ENCODE measurements around the gene CYB561D1.

CYB561D1 gene

DNA sequence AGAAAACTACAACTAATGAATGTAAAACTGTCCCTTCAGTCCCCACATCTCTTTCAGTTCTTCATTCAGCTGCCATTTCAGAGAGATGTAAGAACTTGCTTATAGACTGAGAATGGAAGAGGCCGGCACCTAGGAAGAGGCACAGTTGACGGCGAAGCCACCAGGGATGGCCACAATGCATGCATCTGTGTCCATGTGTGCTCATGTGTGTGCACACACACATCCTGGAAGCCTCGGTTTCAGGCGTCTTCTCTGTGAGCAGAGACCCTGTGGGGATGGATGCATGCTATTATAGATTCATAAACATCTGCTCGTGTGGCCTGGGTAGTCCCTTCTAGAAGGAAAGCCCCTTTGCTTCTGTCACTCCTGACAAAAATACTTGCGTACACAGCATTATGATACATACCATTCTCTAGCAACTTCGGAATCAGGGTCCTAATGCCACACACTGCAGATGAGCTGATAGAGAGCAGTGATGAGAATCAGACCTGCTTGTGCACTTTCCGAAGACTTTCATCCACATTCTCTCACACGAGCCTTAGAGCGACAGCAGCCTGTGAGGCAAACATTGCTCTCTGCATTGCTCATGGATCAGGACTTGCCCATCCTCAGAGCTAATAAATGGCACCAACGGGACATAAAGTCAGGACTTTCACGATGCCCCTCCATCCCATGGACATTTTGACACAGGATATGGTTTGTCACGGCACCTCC is 33.4 kb downstream of the CYB561D1 start:
- H3K36me3 ChIP-seq (ENCODE audit: control insufficient read depth in 4 of 4, insufficient read depth in 4 of 4, low read length in 3 of 4), result no peaks in the 10 kb centered on the region
- POLR2A ChIA-PET, result no interaction called here
- H3K27ac ChIP-seq (ENCODE audit: insufficient read depth in 1 of 2, low read depth in 1 of 2, low read length in 2 of 2, poor library complexity in 1 of 2, severe bottlenecking in 2 of 2), result no peak overlapping the region
- H3K9me3 ChIP-seq (ENCODE audit: control extremely low read depth in 1 of 5, control insufficient read depth in 4 of 5, insufficient read depth in 2 of 5, low read depth in 1 of 5, low read length in 4 of 5), result no peaks in the 10 kb centered on the region
- H3K27me3 ChIP-seq (replicated peaks in 2 of 5; ENCODE audit: control insufficient read depth in 4 of 5, insufficient read depth in 5 of 5, low read length in 4 of 5), result peaks cover 0 to 5% (median 0%) of the 10 kb centered on the region in 5 experiments
- no peak for DNase-seq
- 86% methylated on average over 11 of the region's 14 CpGs for WGBS (ENCODE audit: insufficient coverage)
- H3K4me1 ChIP-seq (ENCODE audit: control extremely low read depth in 1 of 4, control insufficient read depth in 4 of 4, insufficient read depth in 4 of 4, low read length in 3 of 4), result peaks cover 0 to 2% (median 0%) of the 10 kb centered on the region in 4 experiments
- CTCF ChIA-PET, result interaction anchor here (0.5 to 26.3 kb wide), 4 partner anchors 15 to 335 kb away, joined by 3 to 1203 read pairs (median 270); partner anchors contain the start of genes AMIGO1, AMPD2, ATXN7L2 and CYB561D1
- no peak overlapping the region for H3K4me3 ChIP-seq (ENCODE audit: control insufficient read depth in 1 of 7, extremely low read depth in 1 of 7, insufficient read depth in 4 of 7, low read depth in 2 of 7, low read length in 6 of 7)

DNA sequence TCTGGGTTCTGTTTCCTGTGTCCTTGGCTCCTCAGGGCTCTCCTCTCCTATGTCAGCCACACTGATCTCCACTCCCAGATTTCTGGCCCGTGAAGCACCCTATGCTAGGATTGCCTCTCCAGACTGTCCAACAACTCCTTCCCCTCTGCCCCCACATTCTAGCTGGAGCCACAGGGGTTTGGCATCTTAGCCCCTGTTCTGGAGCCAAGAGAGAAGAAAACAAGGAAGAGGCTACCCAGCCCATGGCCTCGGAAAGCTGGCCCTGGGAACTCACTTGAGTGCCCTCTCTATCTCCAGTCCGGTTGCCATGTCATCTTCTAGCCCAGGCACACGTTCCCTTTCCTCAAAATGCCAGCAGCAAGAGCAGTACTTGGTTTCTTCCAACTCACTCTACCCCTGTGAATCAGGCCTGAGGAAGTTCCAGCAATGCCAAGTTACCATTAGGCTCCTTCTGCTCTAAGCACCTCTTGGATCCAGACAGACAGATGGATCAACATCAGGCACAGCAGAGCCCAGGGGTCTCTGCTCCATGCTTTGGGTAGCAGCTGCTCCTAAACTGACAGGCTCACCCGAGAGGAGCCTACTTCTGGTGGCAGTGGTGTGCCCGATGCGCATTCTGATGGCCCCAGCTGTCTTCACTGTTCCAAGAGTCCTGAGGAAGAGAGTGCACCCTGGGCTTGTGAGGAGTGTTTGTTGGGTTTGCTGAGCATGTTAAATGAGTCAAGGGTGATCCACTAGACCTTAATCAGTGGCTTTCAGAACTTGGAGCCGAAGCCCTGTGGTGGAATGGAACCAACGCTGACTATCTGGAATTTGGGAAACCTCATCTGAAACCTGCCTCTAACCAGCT is 34.2 kb downstream of the CYB561D1 start:
- Histone ChIP-seq H3K4me1 (ENCODE audit: control extremely low read depth in 1 of 4, control insufficient read depth in 4 of 4, insufficient read depth in 4 of 4, low read length in 3 of 4) (peaks cover 0 to 8% (median 5%) of the 10 kb centered on the region in 4 experiments), H3K4me3 (ENCODE audit: control insufficient read depth in 1 of 7, extremely low read depth in 1 of 7, insufficient read depth in 4 of 7, low read depth in 2 of 7, low read length in 6 of 7) (no peak overlapping the region), H3K36me3 (ENCODE audit: control insufficient read depth in 4 of 4, insufficient read depth in 4 of 4, low read length in 3 of 4) (no peaks in the 10 kb centered on the region), H3K27me3 (replicated peaks in 2 of 5; ENCODE audit: control insufficient read depth in 4 of 5, insufficient read depth in 5 of 5, low read length in 4 of 5) (peaks cover 0 to 5% (median 0%) of the 10 kb centered on the region in 5 experiments), H3K9me3 (ENCODE audit: control extremely low read depth in 1 of 5, control insufficient read depth in 4 of 5, insufficient read depth in 2 of 5, low read depth in 1 of 5, low read length in 4 of 5) (no peaks in the 10 kb centered on the region), H3K27ac (ENCODE audit: insufficient read depth in 1 of 2, low read depth in 1 of 2, low read length in 2 of 2, poor library complexity in 1 of 2, severe bottlenecking in 2 of 2) (no peak overlapping the region)
- DNase-seq, result no peak
- ChIA-PET POLR2A (no interaction called here), CTCF (interaction anchor here (0.5 to 26.3 kb wide), 5 partner anchors 14 to 334 kb away, joined by 3 to 1203 read pairs (median 110); partner anchors contain the start of genes AMIGO1, AMPD2, ATXN7L2 and CYB561D1)
- 96% methylated on average over 7 of the region's 9 CpGs for WGBS (ENCODE audit: insufficient coverage)

DNA sequence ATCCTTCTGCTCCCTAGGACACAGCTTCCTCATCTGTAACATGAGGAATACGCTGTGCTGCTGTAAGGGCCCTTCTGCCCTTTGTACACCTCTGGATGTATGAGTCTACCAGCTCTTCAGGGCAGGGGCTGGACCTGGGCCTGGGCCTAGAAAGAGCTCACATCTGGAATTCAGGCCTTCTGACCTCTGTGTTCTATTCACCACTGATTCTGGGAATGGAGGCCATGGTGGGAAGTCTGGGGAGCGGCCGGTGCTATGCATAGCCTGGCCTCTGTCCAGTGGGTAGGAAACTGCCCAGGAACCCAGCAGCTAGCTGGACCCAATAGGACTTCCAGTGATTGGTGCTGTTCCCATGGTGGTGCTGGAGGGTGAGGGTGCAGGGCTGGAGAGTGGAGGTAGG is 34.8 kb downstream of the CYB561D1 start:
- H3K4me1 ChIP-seq (ENCODE audit: control extremely low read depth in 1 of 4, control insufficient read depth in 4 of 4, insufficient read depth in 4 of 4, low read length in 3 of 4), result peaks cover 0 to 8% (median 5%) of the 10 kb centered on the region in 4 experiments
- 96% methylated on average over 3 of the region's 3 CpGs for WGBS (ENCODE audit: insufficient coverage)

DNA sequence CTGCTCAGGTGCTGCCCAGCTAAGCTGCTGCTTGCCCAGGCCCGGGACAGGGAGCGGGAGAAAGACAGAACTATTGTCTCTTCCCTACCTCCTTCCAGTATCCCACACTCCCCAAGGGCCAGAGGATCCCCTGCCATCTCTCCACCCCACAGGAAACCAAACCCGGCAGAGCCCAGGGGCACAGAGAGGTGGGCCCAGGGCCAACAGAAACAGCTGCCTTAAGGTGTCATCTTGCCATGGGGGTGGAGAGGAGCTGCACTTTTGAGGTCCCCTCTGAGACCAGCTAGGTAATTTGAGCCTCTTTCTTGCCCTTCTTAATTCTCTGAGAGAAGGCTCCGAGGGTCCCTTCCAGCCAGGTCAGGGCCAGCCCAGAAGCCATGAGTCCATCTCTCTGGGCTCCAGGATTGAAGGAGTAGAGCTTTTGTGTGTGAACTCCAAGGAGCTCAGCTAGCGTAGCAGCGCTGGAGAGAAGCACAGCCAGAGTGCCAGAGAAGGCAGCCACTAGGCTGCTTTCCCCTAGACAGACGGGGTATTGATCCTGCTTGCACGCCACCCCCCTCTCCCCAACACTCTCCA is 36.1 kb downstream of the CYB561D1 start:
- H3K4me3 ChIP-seq (ENCODE audit: control insufficient read depth in 1 of 7, extremely low read depth in 1 of 7, insufficient read depth in 4 of 7, low read depth in 2 of 7, low read length in 6 of 7), result no peak overlapping the region
- no peaks in the 10 kb centered on the region for H3K9me3 ChIP-seq (ENCODE audit: control extremely low read depth in 1 of 5, control insufficient read depth in 4 of 5, insufficient read depth in 2 of 5, low read depth in 1 of 5, low read length in 4 of 5)
- peaks cover 0 to 8% (median 5%) of the 10 kb centered on the region in 4 experiments for H3K4me1 ChIP-seq (ENCODE audit: control extremely low read depth in 1 of 4, control insufficient read depth in 4 of 4, insufficient read depth in 4 of 4, low read length in 3 of 4)
- WGBS (ENCODE audit: insufficient coverage), result 74% methylated on average over 4 of the region's 8 CpGs
- ChIA-PET CTCF (interaction anchor here (0.8 to 26.3 kb wide), 9 partner anchors 7 to 282 kb away, joined by 3 to 1203 read pairs (median 3); partner anchors contain the start of genes AMIGO1, AMPD2, ATXN7L2 and CYB561D1), POLR2A (interaction anchor here (0.6 to 0.8 kb wide), 3 partner anchors 18 to 311 kb away, joined by 3 to 4 read pairs (median 3); partner anchors contain the start of gene GNAI3)
- H3K27me3 ChIP-seq (replicated peaks in 2 of 5; ENCODE audit: control insufficient read depth in 4 of 5, insufficient read depth in 5 of 5, low read length in 4 of 5), result peaks cover 0 to 5% (median 0%) of the 10 kb centered on the region in 5 experiments
- DNase-seq, result no peak
- no peak overlapping the region for H3K27ac ChIP-seq (ENCODE audit: insufficient read depth in 1 of 2, low read depth in 1 of 2, low read length in 2 of 2, poor library complexity in 1 of 2, severe bottlenecking in 2 of 2)
- no peaks in the 10 kb centered on the region for H3K36me3 ChIP-seq (ENCODE audit: control insufficient read depth in 4 of 4, insufficient read depth in 4 of 4, low read length in 3 of 4)

More for the DNA sequence above, 34.8 kb downstream of the CYB561D1 start:
- POLR2A ChIA-PET, result no interaction called here
- Histone ChIP-seq H3K4me3 (ENCODE audit: control insufficient read depth in 1 of 7, extremely low read depth in 1 of 7, insufficient read depth in 4 of 7, low read depth in 2 of 7, low read length in 6 of 7) (no peak overlapping the region), H3K27me3 (replicated peaks in 2 of 5; ENCODE audit: control insufficient read depth in 4 of 5, insufficient read depth in 5 of 5, low read length in 4 of 5) (peaks cover 0 to 5% (median 0%) of the 10 kb centered on the region in 5 experiments), H3K9me3 (ENCODE audit: control extremely low read depth in 1 of 5, control insufficient read depth in 4 of 5, insufficient read depth in 2 of 5, low read depth in 1 of 5, low read length in 4 of 5) (no peaks in the 10 kb centered on the region), H3K36me3 (ENCODE audit: control insufficient read depth in 4 of 4, insufficient read depth in 4 of 4, low read length in 3 of 4) (no peaks in the 10 kb centered on the region), H3K27ac (ENCODE audit: insufficient read depth in 1 of 2, low read depth in 1 of 2, low read length in 2 of 2, poor library complexity in 1 of 2, severe bottlenecking in 2 of 2) (no peak overlapping the region)
- CTCF ChIA-PET, result interaction anchor here (0.9 to 26.3 kb wide), 5 partner anchors 13 to 263 kb away, joined by 3 to 1203 read pairs (median 110); partner anchors contain the start of genes AMIGO1, AMPD2, ATXN7L2 and CYB561D1
- DNase-seq, result no peak

DNA sequence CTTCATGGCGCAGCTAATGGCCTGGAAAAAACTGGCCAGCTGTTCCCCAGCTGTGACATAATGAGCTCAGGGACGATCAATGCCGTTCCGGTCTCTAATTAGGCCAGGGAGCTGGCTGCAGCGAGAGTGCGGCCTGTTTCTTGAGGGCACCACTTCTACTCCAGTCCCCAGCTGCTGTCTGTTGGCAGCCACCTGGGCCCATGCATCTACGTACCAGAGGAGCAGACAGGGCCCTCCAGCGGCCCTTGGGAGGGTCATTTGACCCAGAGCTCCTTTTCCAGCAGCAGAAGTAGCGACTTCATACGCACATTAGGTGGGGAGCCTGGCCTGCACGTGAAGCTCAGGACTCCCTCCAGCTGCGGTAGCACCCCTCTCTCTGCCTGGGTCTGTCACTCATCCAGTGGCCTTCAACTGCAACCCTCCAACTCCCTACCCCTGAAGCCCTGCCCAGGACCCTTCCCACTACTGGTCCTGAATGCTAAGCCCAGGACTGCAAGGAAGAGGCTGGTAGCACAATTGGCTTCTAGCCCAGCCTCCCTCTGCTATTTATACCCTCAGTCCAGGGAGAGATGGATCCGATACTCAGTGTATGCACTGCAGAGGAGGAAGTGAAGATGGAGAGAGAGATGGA is 36.7 kb downstream of the CYB561D1 start:
- H3K27ac ChIP-seq (ENCODE audit: insufficient read depth in 1 of 2, low read depth in 1 of 2, low read length in 2 of 2, poor library complexity in 1 of 2, severe bottlenecking in 2 of 2), result no peak overlapping the region
- no peaks in the 10 kb centered on the region for H3K36me3 ChIP-seq (ENCODE audit: control insufficient read depth in 4 of 4, insufficient read depth in 4 of 4, low read length in 3 of 4)
- H3K27me3 ChIP-seq (replicated peaks in 2 of 5; ENCODE audit: control insufficient read depth in 4 of 5, insufficient read depth in 5 of 5, low read length in 4 of 5), result peaks cover 0 to 5% (median 0%) of the 10 kb centered on the region in 5 experiments
- no peak overlapping the region for H3K4me3 ChIP-seq (ENCODE audit: control insufficient read depth in 1 of 7, extremely low read depth in 1 of 7, insufficient read depth in 4 of 7, low read depth in 2 of 7, low read length in 6 of 7)
- DNase-seq, result no peak
- H3K4me1 ChIP-seq (ENCODE audit: control extremely low read depth in 1 of 4, control insufficient read depth in 4 of 4, insufficient read depth in 4 of 4, low read length in 3 of 4), result peaks cover 0 to 8% (median 5%) of the 10 kb centered on the region in 4 experiments
- POLR2A ChIA-PET, result interaction anchor here (0.6 to 0.8 kb wide), 3 partner anchors 18 to 312 kb away, joined by 3 to 4 read pairs (median 3); partner anchors contain the start of gene GNAI3
- 90% methylated on average over 12 of the region's 13 CpGs for WGBS (ENCODE audit: insufficient coverage)
- CTCF ChIA-PET, result interaction anchor here (0.8 to 26.3 kb wide), 8 partner anchors 7 to 283 kb away, joined by 3 to 1203 read pairs (median 18); partner anchors contain the start of genes AMIGO1, AMPD2, ATXN7L2 and CYB561D1
- no peaks in the 10 kb centered on the region for H3K9me3 ChIP-seq (ENCODE audit: control extremely low read depth in 1 of 5, control insufficient read depth in 4 of 5, insufficient read depth in 2 of 5, low read depth in 1 of 5, low read length in 4 of 5)

DNA sequence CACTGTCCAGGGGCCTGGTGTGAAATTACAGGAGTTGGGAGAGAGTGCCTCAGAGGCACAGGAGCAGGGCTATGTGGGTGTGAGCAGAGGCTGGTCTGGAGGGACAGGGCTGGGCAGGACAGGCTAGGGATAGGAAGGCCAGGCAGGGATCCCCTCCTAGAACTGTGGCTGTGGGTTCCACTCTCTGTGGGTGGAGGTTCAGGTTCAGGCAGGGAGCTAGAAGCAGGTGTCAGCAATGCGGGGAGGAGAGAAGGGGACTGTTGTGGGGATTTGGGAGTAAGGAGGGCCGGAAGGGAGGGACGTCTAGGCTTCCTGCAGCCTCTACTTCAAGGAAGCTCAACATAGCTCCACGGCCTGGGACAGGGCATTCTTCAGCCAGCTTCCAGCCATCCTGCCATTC is 37.5 kb downstream of the CYB561D1 start:
- CTCF ChIA-PET, result interaction anchor here (0.6 to 26.3 kb wide), 18 partner anchors 8 to 365 kb away, joined by 3 to 1203 read pairs (median 8); partner anchors contain the start of genes AMIGO1, AMPD2, ATXN7L2 and CYB561D1
- Histone ChIP-seq H3K4me3 (ENCODE audit: control insufficient read depth in 1 of 7, extremely low read depth in 1 of 7, insufficient read depth in 4 of 7, low read depth in 2 of 7, low read length in 6 of 7) (no peak overlapping the region), H3K27ac (ENCODE audit: insufficient read depth in 1 of 2, low read depth in 1 of 2, low read length in 2 of 2, poor library complexity in 1 of 2, severe bottlenecking in 2 of 2) (no peak overlapping the region), H3K27me3 (replicated peaks in 2 of 5; ENCODE audit: control insufficient read depth in 4 of 5, insufficient read depth in 5 of 5, low read length in 4 of 5) (peaks cover 0 to 5% (median 0%) of the 10 kb centered on the region in 5 experiments), H3K36me3 (ENCODE audit: control insufficient read depth in 4 of 4, insufficient read depth in 4 of 4, low read length in 3 of 4) (no peaks in the 10 kb centered on the region), H3K9me3 (ENCODE audit: control extremely low read depth in 1 of 5, control insufficient read depth in 4 of 5, insufficient read depth in 2 of 5, low read depth in 1 of 5, low read length in 4 of 5) (no peaks in the 10 kb centered on the region), H3K4me1 (ENCODE audit: control extremely low read depth in 1 of 4, control insufficient read depth in 4 of 4, insufficient read depth in 4 of 4, low read length in 3 of 4) (peaks cover 0 to 15% (median 5%) of the 10 kb centered on the region in 4 experiments)
- POLR2A ChIA-PET, result interaction anchor here (0.6 kb wide), 1 partner anchor 42 kb away, joined by 3 read pairs; no protein-coding TSS in a partner anchor
- WGBS (ENCODE audit: insufficient coverage), result 100% methylated on average over 1 of the region's 4 CpGs
- no peak for DNase-seq
